Stimulated activated CD8-positive, alpha-beta memory T cell treated with anti-CD3 and anti-CD28 coated beads, Interleukin-12 subunit alpha, Interleukin-12 subunit beta, amount 100 ng/mL, for 1 hour (primary cell): ENCODE results near the gene UBIAD1.

Experiments used
- DNase-seq: peaks from one replicate; pipeline ENCODE4 v3.0.0-alpha.2; 2020; ENCODE audit warnings: low read depth

Gene UBIAD1

GRCh38 chr1:11311816-11312755 lies 39.1 kb downstream of the UBIAD1 start:
- DNase-seq: no peak

GRCh38 chr1:11314959-11315358 lies 42.0 kb downstream of the UBIAD1 start:
- no peak for DNase-seq

- no peak for DNase-seq
These were observed 43.7 kb downstream of the UBIAD1 start for GRCh38 chr1:11316701-11317100.

- DNase-seq: no peak
These were observed 46.0 kb downstream of the UBIAD1 start for GRCh38 chr1:11318982-11319381.

GRCh38 chr1:11320153-11320936 lies 47.3 kb downstream of the UBIAD1 start:
- no peak for DNase-seq

GRCh38 chr1:11321656-11322491 lies 48.9 kb downstream of the UBIAD1 start:
- DNase-seq: no peak

- no peak for DNase-seq
These were observed 51.7 kb downstream of the UBIAD1 start for GRCh38 chr1:11324567-11325165.

GRCh38 chr1:11326070-11326469 lies 53.1 kb downstream of the UBIAD1 start:
- DNase-seq: no peak

GRCh38 chr1:11328444-11328843 lies 55.4 kb downstream of the UBIAD1 start:
- DNase-seq: no peak

- DNase-seq: no peak
These were observed 57.4 kb downstream of the UBIAD1 start for GRCh38 chr1:11330411-11330810.

GRCh38 chr1:11331036-11331944 lies 58.3 kb downstream of the UBIAD1 start:
- no peak for DNase-seq

- no peak for DNase-seq
These were observed 59.0 kb downstream of the UBIAD1 start for GRCh38 chr1:11331945-11332546.

GRCh38 chr1:11333631-11334030 lies 60.6 kb downstream of the UBIAD1 start:
- no peak for DNase-seq

- DNase-seq: no peak
These were observed 61.3 kb downstream of the UBIAD1 start for GRCh38 chr1:11334261-11334804.

- no peak for DNase-seq
These were observed 61.8 kb downstream of the UBIAD1 start for GRCh38 chr1:11334821-11335220.

- no peak for DNase-seq
These were observed 62.5 kb downstream of the UBIAD1 start for GRCh38 chr1:11335417-11336056.

GRCh38 chr1:11337580-11338073 lies 64.6 kb downstream of the UBIAD1 start:
- peak; percentile 58 for DNase-seq
